Gastrocnemius medialis (tissue), 4 donors: ENCODE results near the gene TRIM37.

ENCODE experiments used
- CTCF ChIP-seq, 5 experiments: fragments of 450-650 bp in 3 of 5; fragments of 200-600 bp in 2 of 5; sonication (generic) in 2 of 5; IDR thresholded peaks in 4 of 5; conservative IDR thresholded peaks in 1 of 5; 1 replicate in 4 of 5; 2 replicates in 1 of 5; pipeline ENCODE4 v1.5.1; 2016 to 2019; ENCODE audit warnings: antibody characterized with exemption in 5 of 5, mild to moderate bottlenecking in 3 of 5, moderate library complexity in 3 of 5
- POLR2A ChIP-seq, 2 donors: fragments of 450-650 bp; IDR thresholded peaks; one replicate each; pipeline ENCODE4 v1.6.1; 2017; ENCODE audit warnings: antibody characterized with exemption in 2 of 2, mild to moderate bottlenecking in 2 of 2, moderate library complexity in 2 of 2

GRCh38 chr17:58985367-58985766 is 121.3 kb downstream of the TRIM37 start:
- TF ChIP-seq POLR2A (IDR thresholded peaks at IDR 0.05) (no peak), CTCF (IDR thresholded peaks at IDR 0.05 in 4 of 5, conservative IDR thresholded peaks at IDR 0.05 in 1 of 5) (no peak)
